ENCODE results near the gene S1PR3. TPM values are rescaled to one million over a fixed set of nuclear protein-coding genes. Genes with fewer than 3 reads are reported as not detected.
A peak's percentile ranks its signal among the peaks of the same experiment; 100 is the strongest.

The S1PR3 gene
- total and polyA plus RNA-seq, 12 donors, result 3.6 to 61.6 (median 13.3) TPM

GRCh38 chr9:89015336-89015735 lies 24.1 kb downstream of the S1PR3 start:
- Histone ChIP-seq H3K4me1 (no peaks in the 10 kb centered on the region), H3K27me3 (no peaks in the 10 kb centered on the region), H3K9me3 (peaks cover 0 to 9% (median 0%) of the 10 kb centered on the region in 11 donors), H3K36me3 (no peaks in the 10 kb centered on the region), H3K4me3 (no peak overlapping the region), H3K27ac (no peak overlapping the region)
- 80 to 87% methylated on average over 2 of the region's 2 CpGs for WGBS, 2 donors
- TF ChIP-seq, protein P1, sequence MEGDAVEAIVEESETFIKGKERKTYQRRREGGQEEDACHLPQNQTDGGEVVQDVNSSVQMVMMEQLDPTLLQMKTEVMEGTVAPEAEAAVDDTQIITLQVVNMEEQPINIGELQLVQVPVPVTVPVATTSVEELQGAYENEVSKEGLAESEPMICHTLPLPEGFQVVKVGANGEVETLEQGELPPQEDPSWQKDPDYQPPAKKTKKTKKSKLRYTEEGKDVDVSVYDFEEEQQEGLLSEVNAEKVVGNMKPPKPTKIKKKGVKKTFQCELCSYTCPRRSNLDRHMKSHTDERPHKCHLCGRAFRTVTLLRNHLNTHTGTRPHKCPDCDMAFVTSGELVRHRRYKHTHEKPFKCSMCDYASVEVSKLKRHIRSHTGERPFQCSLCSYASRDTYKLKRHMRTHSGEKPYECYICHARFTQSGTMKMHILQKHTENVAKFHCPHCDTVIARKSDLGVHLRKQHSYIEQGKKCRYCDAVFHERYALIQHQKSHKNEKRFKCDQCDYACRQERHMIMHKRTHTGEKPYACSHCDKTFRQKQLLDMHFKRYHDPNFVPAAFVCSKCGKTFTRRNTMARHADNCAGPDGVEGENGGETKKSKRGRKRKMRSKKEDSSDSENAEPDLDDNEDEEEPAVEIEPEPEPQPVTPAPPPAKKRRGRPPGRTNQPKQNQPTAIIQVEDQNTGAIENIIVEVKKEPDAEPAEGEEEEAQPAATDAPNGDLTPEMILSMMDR (IDR thresholded peaks at IDR 0.05), result no peak
- no peak for DNase-seq
- intact Hi-C loops (cut with DNase I), result no loop called here
- ATAC-seq, result no peak

GRCh38 chr9:89020754-89021153 lies 29.5 kb downstream of the S1PR3 start:
- 96 to 99% methylated on average over 4 of the region's 4 CpGs for WGBS, 2 donors
- H3K36me3 ChIP-seq, result no peaks in the 10 kb centered on the region
- ATAC-seq, result peak in 1 of 8 donors; percentile 14
- no peaks in the 10 kb centered on the region for H3K27me3 ChIP-seq
- TF ChIP-seq, protein P1 (IDR thresholded peaks at IDR 0.05), result no peak
- no peak for DNase-seq
- H3K4me3 ChIP-seq, result no peak overlapping the region
- H3K9me3 ChIP-seq, result peaks cover 0 to 9% (median 0%) of the 10 kb centered on the region in 11 donors
- H3K4me1 ChIP-seq, result peaks cover 3 to 28% (median 26%) of the 10 kb centered on the region in 9 donors
- H3K27ac ChIP-seq, result peak overlapping the region in 1 of 10 donors; percentile 1
- intact Hi-C loops (cut with DNase I), result no loop called here

GRCh38 chr9:89021154-89021803 lies 30.0 kb downstream of the S1PR3 start:
- peaks cover 0 to 9% (median 0%) of the 10 kb centered on the region in 11 donors for H3K9me3 ChIP-seq
- 75 to 87% methylated on average over 8 of the region's 8 CpGs for WGBS, 2 donors
- no peaks in the 10 kb centered on the region for H3K36me3 ChIP-seq
- TF ChIP-seq, protein P1 (IDR thresholded peaks at IDR 0.05), result no peak
- peaks cover 3 to 28% (median 26%) of the 10 kb centered on the region in 9 donors for H3K4me1 ChIP-seq
- intact Hi-C loops (cut with DNase I), result no loop called here
- peak overlapping the region in 8 of 10 donors; percentile 1 to 77 (median 54) for H3K27ac ChIP-seq
- no peaks in the 10 kb centered on the region for H3K27me3 ChIP-seq
- DNase-seq, result no peak
- peak in 6 of 8 donors; percentile 4 to 79 (median 44) for ATAC-seq
- no peak overlapping the region for H3K4me3 ChIP-seq

DNA sequence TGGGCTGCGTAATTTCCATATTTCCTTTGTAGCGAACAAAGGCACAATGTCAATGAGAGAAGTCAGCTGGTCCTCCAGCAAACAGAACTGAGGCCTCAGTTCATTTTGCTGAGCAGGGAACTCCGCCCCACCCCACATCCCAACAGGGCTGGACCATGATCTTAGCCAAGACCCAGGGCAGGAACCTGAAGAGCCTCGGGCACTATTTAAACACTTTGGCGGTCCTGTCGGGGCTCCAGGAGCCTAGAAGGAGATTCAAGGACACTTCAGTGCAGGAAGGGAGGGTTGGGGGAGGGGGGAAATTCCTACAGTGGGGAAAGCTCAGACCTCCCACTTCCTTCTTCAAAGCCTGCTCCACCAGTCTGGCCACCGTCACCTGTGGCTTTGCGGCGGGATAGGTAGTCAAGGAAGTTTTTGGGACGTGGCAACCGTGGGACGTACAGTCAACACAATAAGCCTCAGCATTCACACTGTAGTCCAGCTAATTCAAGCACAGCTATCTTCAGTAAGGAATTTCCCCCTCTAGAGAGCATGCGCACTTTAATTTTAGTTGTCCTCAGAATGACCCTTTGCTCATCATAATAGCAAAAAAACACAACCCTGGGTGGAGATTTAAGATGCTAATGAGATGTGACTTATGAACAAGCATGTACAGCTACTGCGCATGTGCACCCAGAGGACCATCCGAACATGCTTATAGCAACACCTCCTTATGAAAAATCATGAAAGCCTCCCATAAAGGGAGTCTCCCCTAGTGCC lies 30.9 kb downstream of the S1PR3 start:
- intact Hi-C loops (cut with DNase I), result no loop called here
- H3K4me3 ChIP-seq, result no peak overlapping the region
- peaks cover 0 to 2% (median 0%) of the 10 kb centered on the region in 11 donors for H3K9me3 ChIP-seq
- no peaks in the 10 kb centered on the region for H3K27me3 ChIP-seq
- ATAC-seq (peak; percentile 49 to 87 (median 74)), DNase-seq (no peak)
- H3K36me3 ChIP-seq, result no peaks in the 10 kb centered on the region
- TF ChIP-seq, protein P1 (IDR thresholded peaks at IDR 0.05), result no peak
- WGBS, 2 donors, result 35 to 36% methylated on average over 15 of the region's 15 CpGs
- H3K4me1 ChIP-seq, result peaks cover 3 to 34% (median 27%) of the 10 kb centered on the region in 9 donors
- peak overlapping the region in 9 of 10 donors; percentile 24 to 77 (median 52) for H3K27ac ChIP-seq
